Measurements from ENCODE around the gene TOR1A.
"Not testable (repeated sequence)": the region's sequence is repeated elsewhere in the genome, so short reads cannot be mapped to it uniquely, and the experiment has no call there.

TOR1A gene

DNA sequence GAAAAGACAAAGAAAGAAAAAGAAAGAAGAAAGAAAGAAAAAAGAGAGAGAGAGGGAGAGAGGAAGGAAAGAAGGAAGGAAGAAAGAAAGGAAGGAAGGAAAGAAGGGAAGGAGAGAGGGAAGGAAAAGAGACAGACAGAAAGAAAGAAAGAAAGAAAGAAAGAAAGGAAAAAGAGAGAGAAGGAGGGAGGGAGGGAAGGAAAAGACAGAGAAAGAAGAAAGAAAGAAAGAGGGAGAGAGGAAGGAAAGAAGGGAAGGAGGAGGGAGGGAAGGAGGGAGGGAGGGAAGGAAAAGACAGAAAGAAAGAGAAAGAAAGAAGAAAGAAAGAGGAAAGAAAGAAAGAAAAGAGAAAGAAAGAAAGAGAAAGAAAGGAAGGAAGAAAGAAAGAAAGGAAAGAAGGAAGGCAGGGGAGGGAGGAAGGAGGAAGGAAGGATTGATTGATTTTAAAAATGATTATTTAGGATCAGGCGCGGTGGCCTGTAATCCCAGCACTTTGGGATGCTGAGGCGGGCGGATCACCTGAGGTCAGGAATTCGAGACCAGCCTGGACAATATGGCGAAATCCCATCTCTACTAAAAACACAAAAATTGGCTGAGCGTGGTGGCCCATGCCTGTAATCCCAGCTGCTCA lies 44.3 kb downstream of the TOR1A start:
- no peak for DNase-seq

DNA sequence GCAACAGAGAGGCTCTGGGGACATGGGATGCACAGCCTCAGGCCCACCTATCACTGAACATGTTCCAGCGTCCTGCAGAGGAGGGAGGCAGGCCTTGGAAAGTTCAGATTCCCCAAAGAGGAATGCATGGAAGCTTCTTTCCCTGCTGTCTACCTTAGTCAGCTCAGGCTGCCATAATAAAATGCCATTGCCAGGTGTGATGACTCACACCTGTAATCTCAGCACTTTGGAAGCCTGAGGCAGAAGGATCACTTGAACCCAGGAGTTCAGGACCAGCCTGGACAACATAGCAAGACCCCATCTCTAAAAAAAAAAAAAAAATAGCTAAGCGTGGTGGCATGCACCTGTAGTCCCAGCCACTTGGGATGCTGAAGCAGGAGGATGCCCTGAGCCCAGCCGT lies 45.5 kb downstream of the TOR1A start:
- DNase-seq, result no peak

DNA sequence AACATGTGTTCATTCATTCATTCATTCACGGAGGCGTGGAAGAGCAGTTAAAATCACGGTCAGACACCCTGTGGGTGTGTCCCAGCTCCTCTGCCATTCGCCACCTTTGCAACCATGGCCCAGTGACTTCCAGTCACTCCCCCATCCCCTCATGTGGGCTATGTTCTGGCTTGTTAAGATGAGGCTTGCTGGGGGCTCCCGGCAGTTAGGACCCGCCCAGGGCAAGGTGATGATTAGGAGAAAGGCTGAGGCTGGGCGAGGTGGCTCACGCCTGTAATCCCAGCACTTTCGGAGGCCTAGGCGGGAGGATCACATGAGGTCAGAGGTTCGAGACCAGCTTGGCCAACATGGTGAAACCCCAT lies 46.2 kb downstream of the TOR1A start:
- no peak for DNase-seq

DNA sequence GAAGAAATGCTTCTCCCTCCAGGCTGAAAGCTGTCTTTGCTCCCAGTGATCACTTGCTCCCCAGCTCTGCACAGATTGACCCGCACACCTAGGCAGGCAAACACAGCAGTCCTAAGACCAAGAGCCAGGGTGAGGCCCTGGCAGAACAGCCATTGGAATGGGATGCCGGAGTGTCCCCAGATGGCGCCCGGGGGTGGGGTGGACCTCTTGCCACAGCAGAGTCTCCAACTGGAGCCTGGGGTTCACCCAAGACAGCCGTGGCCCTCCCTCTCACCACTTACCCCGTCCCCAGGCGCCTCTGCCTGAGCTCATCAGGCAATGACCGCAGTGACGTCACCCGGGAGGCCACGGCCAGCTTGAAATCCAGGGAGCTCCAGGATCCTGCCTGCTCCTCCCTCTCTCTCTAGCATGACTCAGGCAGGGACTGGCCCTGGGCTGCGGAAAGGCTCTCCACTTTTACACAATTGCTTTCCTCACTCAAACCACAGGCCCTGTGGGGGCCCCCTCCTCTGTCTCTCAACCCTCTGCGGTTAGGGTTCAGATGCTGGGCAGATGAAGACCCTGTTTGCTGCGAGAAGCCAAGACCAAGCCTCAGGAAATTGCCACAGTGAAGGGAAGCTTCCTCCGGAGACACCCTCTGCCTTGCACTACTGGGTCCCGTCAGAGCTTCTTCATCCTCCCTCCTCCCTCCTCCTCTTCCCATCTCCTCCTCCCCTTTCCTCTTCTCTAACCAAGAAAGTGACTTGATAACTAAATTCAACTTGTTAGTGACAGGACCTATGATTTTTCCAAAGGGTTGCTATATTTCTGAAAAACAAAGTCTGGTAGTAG lies 46.8 kb downstream of the TOR1A start:
- peak; percentile 94 to 95 for DNase-seq

DNA sequence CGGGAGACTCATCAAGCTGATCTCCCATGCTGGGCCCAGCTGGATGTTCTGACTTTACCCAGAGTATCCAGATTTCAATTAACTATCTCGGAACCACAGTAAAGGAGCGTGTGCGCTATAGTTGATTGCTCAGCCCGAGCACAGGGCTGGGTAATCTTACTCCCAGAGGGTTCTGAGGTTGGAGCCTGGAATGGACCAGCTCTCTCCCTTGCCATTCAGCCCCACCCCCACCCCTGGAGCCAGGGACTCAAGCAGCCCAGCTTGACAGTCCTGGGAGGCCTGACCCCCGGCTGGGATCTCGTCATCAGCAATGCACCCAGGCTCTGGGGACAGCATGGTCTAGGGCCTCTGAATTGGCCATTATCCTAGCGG lies 47.4 kb downstream of the TOR1A start:
- no peak for DNase-seq

DNA sequence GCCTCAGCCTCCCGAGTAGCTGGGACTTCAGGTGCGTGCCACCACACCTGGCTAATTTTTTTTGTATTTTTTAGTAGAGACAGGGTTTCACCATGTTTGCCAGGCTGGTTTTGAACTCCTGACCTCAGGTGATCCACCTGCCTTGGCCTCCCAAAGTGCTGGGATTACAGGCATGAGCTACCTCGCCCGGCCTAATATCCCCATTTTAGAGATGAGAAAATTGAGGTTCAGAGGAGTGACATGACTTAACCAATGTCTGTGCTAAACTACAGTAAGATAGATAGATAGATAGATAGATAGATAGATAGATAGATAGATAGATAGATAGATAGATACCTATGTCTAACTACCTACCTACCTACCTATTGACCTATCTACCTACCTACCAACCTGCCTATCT lies 47.8 kb downstream of the TOR1A start:
- not testable (repeated sequence) for DNase-seq

DNA sequence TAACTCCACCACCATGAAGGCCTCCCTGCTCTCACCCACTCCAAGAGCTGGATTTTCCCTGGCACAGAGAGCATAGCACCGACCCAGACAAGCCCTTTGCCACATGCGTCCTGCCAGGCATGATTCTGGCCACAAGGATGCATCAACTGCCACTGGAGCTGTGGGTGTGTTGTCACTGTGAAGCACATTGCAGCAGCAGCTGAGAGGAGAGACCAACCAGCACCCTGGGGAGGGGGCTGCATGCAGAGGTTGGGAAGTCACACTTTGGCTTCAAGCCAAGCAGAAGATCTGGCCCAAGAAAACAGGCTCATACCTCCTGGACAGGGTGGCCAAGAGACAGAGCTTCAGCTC lies 48.5 kb downstream of the TOR1A start:
- no peak for DNase-seq

DNA sequence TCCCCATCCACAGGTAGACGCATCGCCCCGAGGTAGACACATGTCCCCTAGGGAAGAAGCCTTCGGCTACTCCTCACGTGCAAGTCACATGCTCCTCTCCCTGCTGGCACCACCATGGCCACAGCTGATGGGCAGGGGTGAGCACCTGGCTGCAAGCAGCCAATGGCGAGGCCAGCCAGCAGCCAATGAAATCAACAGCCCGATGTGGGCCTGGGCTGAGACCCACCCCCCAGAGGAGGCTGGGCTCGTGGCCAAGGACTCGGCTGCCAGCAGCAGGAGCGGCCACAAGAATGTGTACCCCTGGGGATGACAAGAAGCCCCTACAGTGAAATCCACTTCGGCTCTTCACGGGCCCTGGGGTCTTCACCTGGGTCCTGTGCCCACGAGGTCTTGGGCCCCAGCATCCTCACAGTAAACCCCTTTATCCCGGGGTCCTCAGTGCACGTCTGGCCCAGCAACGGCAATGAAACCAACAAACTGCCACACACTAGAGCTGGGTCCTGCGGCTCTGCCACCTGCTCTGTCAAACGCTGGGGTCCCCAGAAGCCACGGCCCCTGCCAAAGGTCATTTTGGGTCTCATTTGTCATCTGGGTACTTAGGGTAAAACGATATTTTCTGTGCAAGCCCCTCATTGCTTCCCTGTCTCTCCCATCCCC lies 49.0 kb downstream of the TOR1A start:
- DNase-seq, result no peak

DNA sequence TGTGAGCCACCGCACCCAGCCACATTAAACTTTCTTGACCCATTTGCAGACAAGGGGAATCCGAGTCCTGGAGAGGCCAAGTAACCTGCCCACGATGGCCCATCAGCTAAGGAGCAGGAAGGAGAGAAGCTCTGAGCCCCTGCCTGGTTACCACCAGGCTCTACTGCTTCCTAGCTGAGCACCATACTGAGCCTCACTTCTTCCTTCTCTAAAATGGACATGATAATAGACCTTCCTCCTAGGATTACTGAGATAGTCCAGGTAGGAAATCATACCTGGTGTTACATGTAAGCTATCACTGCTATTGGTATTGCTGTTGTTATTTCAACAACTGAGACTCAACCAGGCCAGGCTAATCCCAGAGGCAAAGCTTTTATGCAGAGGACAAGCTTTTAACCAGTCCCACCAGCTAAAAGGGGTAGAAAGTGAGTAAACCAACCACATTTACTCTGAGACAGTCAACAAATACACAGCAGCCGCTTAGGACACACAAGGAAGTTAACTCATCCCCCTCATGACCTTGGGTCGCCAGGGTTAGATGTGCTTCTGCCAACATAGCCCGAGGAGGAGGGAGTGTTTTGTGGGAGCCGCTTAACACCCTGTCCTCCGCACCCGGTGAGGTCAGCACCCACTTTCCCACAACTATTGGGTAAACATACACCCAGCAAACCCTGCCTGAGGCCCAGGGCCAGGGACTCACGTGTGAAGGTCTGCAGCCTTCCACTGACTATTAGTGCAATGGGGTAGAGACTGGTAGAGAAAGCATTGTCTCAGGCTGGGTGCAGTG lies 50.5 kb downstream of the TOR1A start:
- no peak for DNase-seq

DNA sequence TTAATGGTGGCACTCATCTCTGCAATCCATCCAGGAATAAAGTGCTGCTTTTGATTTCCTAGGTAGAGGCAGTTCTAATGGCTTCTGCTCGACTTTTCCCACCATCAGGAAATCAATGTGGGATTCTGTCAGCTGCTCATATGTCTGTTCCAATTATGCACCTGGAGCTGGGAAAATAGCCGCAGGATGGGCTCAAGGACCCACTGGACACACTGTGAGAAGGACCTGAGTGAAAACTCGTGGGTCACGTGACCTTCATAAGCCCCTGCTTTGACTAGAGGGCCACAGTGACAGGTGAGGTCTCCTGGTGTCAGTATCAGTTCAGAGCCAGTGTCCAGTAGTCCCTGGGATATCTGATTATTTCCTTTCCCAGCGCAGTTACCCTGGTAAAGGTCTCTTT lies 53.2 kb downstream of the TOR1A start:
- no peak for DNase-seq

DNA sequence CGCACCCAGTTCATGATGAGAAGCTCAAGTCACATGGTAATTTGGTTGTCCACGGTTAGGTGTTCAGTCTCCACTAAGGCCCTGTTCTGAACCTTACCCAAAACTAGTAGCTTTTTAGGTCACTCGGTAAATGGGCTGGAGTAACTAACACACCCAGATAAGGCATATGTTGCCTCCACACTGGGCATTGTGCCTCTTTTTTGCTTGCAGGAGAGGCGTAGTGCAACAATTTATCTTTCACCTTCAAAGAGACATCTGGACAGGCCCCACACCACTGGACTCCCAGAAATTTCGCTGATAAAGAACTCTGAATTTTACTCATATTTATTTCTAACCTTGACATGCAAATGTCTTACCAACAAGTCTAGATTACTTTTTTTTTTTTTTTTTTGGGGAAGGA lies 54.3 kb downstream of the TOR1A start:
- DNase-seq, result no peak

DNA sequence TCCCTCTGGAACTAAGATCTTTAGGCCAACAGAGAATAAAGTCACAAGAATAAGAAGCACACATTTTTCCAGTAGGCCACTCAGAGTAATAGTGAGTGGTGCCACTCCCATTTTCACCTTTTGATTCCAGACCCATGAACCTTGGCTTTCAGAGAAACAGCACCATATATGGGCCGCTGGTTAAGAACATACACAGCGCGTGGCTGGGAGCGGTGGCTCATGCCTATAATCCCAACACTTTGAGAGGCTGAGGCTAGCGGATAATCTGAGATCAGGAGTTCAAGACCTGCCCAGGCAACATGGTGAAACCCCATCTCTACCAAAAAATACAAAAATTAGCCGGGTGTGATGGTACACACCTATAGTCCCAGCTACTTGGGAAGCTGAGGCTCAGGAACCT lies 55.5 kb downstream of the TOR1A start:
- DNase-seq, result no peak

DNA sequence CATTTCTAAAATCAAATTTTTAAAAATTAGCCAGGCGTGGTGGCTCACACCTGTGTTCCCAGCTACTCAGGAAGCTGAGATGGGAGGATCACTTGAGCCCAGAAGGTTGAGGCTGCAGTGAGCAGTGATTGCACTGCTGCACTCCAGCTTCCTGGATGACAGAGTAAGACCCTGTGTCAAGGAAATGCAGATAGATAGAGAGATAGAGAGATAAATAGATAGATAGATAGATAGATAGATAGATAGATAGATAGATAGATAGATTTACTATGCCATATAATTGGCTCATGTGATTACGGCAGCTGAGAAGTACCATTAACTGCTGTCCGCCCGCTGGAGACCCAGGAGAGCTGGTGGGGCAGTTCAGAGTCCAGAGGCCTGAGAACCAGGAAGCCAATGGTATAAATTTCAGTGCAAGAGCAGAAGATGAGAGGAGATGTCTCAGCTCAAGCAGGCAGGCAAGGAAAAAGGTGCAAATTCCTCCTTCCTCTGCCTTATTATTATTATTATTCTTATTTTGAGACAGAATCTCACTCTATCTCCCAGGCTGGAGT lies 58.1 kb downstream of the TOR1A start:
- no peak for DNase-seq

DNA sequence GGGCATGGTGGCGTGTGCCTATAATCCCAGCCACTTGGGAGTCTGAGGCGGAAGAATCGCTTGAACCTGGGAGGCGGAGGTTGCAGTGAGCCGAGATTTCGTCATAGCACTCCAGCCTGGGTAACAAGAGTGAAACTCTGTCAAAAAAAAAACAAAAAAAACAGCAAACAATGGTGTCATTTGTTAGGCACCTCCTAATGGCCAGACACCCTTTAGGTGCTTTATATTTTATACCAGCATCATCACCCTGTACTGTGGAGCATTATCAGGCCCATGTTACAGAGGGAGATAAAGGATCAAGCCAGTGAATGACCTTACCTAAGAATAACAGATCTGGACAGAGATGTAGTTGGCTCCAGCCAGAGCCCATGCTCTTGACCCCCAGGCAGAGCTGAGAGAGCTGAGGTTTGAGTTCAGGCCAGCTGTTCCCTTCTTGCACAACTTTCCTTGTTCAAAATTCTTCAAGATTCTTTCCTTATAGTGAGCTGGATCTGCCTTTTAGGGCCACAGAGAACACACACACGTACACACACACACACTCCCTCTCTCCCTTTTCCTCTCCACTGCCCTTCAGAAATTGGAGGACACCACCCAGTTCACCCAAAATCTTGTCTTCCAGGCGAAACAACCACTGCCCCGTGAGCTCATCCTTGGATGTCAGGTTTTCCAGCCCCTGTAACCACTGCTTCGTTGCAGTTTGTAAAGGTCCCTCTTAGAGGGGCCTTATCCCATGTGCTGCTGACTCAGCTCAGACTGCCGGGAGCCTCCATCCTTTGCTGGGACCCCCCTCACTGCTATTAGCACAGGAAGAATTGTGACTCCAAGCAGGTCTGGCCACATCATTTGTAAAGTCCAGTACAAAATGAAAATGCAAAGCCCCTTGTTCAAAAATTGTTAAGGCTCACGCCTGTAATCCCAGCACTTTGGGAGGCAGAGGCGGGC lies 60.7 kb downstream of the TOR1A start:
- no peak for DNase-seq

Measured in Kasumi-1 (cell line).